Fibroblast of peridontal ligament (primary cell): ENCODE data around the gene BMPR2.
A peak's percentile ranks its signal among the peaks of the same experiment; 100 is the strongest.
"Not testable (repeated sequence)": the region's sequence is repeated elsewhere in the genome, so short reads cannot be mapped to it uniquely, and the experiment has no call there.

Experiments used
- DNase-seq: peaks from one replicate; pipeline ENCODE4 v3.0.0-alpha.2; 2010; ENCODE audit errors: extremely low read depth

BMPR2 gene

GRCh38 chr2:202535290-202535689 is 159.2 kb downstream of the BMPR2 start:
- DNase-seq: not testable (repeated sequence)

- DNase-seq: no peak
Observed at GRCh38 chr2:202541137-202541536, 165.0 kb downstream of the BMPR2 start.

- no peak for DNase-seq
Observed at GRCh38 chr2:202542142-202542541, 166.0 kb downstream of the BMPR2 start.

GRCh38 chr2:202545523-202545922 is 169.4 kb downstream of the BMPR2 start:
- peak; percentile 25 for DNase-seq

- no peak for DNase-seq
Observed at GRCh38 chr2:202545931-202546330, 169.8 kb downstream of the BMPR2 start.

- DNase-seq: not testable (repeated sequence)
Observed at GRCh38 chr2:202546499-202547141, 170.5 kb downstream of the BMPR2 start.

GRCh38 chr2:202548240-202548639 is 172.1 kb downstream of the BMPR2 start:
- no peak for DNase-seq

GRCh38 chr2:202551000-202551399 is 174.9 kb downstream of the BMPR2 start:
- peak; percentile 50 for DNase-seq

GRCh38 chr2:202555356-202555755 is 179.2 kb downstream of the BMPR2 start:
- DNase-seq: no peak

- DNase-seq: no peak
Observed at GRCh38 chr2:202560200-202560599, 184.1 kb downstream of the BMPR2 start.

- peak; percentile 72 for DNase-seq
Observed at GRCh38 chr2:202564226-202564625, 188.1 kb downstream of the BMPR2 start.

- peak; percentile 64 for DNase-seq
Observed at GRCh38 chr2:202566286-202566685, 190.2 kb downstream of the BMPR2 start.

- DNase-seq: no peak
Observed at GRCh38 chr2:202574541-202574940, 198.4 kb downstream of the BMPR2 start.

- DNase-seq: not testable (repeated sequence)
Observed at GRCh38 chr2:202575194-202575593, 199.1 kb downstream of the BMPR2 start.

- DNase-seq: no peak
Observed at GRCh38 chr2:202577250-202578183, 201.4 kb downstream of the BMPR2 start.

GRCh38 chr2:202582846-202583245 is 206.7 kb downstream of the BMPR2 start:
- DNase-seq: not testable (repeated sequence)

GRCh38 chr2:202583709-202584219 is 207.6 kb downstream of the BMPR2 start:
- no peak for DNase-seq

- peak; percentile 72 for DNase-seq
Observed at GRCh38 chr2:202588647-202589581, 212.8 kb downstream of the BMPR2 start.

- no peak for DNase-seq
Observed at GRCh38 chr2:202589582-202589949, 213.4 kb downstream of the BMPR2 start.

GRCh38 chr2:202592566-202592965 is 216.4 kb downstream of the BMPR2 start:
- peak; percentile 11 for DNase-seq

GRCh38 chr2:202599105-202599504 is 223.0 kb downstream of the BMPR2 start:
- DNase-seq: no peak

- DNase-seq: no peak
Observed at GRCh38 chr2:202599911-202600310, 223.8 kb downstream of the BMPR2 start.
